Activated CD4-positive, alpha-beta T cell treated with anti-CD3 and anti-CD28 coated beads for 1 hour (primary cell): Measurements from ENCODE around the gene IFT88.

Experiments
- DNase-seq: peaks from one replicate; pipeline ENCODE4 v3.0.0-alpha.2; 2020

Gene IFT88

DNA sequence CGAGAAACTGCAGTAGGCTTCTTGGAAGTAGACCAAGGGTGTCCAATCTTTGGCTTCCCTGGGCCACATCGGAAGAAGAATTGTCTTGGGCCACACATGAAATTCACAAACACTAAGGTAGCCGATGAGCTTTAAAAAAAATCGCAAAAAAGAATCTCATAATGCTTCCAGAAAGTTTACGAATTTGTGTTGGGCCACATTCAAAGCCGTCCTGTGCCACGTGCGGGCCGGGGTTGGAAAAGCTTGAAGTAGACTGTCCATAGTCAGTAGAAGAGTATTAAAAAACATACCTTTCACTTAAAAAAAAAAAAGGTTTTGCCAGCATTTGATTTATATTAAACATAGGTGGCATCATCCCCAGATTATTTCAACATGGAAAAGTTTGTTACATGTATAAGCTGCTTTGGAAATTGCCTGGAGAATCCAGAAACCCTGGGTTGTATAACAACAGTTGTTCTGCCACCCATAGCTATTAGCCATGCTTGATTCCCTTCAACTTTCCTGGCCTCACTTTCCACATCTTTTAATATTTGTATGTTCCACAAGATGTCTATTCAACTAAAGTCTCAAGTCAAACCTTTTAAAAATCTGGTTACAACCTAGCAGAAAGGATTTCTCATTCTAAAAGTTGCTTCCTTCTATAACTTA lies 1.0 kb downstream of the IFT88 start:
- no peak for DNase-seq

- no peak for DNase-seq
These were observed 3.6 kb downstream of the IFT88 start for GRCh38 chr13:20570517-20570916.

DNA sequence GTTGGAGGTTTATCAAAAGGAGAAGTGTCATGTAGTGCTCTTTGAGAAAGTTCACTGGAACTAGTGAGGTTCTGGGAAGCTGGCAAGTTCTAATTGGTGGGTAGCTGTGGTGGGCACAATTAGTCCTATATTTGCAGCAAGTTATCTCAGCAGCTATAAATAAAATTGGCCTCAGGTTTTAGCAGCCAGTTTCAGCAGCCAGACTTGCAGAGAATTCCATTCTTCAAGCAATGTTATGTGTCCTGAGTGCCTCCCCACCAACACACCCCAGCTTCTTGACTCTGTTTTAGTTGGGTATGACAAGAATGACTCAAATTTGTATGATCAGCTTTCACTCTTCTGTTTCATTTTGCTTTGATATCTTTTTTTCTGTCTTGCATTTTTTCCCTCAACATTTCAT lies 4.7 kb downstream of the IFT88 start:
- DNase-seq = no peak

GRCh38 chr13:20573186-20573585 lies 6.2 kb downstream of the IFT88 start:
- no peak for DNase-seq

DNA sequence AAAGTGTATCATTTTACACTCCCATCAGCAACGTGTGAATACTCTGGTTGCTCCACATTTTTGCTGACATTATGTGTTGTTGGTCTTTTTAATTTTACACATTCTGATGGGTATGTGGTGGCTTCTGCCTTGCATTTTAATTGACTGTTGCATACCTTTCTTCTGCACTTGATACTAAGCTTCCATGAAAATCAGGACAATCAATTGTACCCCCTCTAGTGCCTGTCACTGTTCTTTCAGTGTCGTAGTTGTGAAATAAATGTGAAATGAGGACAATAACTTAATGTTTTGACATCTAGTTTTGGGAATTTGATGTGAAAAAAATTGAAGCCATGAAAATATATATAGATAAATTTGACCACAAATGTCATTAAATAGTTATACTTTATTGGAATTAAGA lies 6.7 kb downstream of the IFT88 start:
- no peak for DNase-seq

DNA sequence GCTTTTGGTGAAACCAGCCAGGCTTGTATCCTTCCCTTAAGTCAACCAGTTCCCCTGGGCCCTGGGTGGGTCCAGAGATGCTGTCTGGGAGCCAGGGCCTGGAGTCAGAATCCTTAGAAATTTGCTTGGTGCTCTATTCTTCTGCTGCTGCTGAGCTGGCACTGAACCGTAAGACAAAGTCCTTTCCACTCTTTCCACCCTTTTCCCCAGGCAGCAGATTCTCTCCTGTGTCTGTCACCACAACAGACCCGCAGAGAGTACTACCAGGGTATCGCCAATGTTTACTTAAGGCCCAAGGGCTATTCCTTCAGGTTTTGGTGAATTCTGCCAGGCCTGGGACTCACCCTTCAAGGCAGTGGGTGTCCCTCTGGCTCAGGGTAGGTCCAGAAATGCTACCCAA lies 12.2 kb downstream of the IFT88 start:
- DNase-seq = no peak

DNA sequence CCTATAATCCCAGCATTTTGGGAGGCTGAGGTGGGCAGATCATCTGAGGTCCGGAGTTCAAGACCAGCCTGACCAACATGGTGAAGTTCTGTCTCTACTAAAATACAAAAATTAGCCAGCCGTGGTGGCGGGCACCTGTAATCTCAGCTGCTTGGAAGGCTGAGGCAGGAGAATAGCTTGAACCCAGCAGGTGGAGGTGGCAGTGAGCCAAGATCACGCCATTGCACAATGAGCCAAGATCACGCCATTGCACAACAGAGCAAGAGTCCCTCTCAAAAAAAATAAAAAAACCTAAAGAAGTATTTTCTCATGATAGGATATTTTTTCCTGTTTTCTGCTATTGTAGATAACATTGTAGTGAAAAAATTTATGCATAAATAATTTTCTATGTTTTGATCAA lies 13.3 kb downstream of the IFT88 start:
- DNase-seq = no peak

- no peak for DNase-seq
These were observed 15.1 kb downstream of the IFT88 start for GRCh38 chr13:20582026-20582425.

- DNase-seq = no peak
These were observed 16.9 kb downstream of the IFT88 start for GRCh38 chr13:20583803-20584293.

GRCh38 chr13:20585371-20585770 lies 18.4 kb downstream of the IFT88 start:
- DNase-seq = no peak

- no peak for DNase-seq
These were observed 21.7 kb downstream of the IFT88 start for GRCh38 chr13:20588529-20589110.

DNA sequence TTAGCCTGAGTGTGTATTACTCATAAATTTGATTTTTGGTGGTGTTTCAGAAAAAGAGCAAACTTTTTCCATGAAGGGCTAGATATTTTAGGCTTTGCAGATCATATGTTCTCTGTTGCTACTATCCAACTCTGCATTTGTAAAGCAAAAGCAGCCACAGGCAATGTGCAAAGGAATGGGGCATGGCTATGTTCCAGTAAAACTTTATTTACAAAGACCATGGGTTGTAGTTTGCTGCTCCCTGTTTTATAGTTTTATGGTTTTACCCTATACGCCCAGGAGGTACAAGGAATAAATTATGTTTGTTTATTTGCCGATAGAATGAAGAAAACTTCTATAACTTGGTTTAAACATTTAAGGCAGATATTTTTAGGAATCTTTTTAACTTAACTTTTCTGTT lies 23.6 kb downstream of the IFT88 start:
- DNase-seq = no peak

DNA sequence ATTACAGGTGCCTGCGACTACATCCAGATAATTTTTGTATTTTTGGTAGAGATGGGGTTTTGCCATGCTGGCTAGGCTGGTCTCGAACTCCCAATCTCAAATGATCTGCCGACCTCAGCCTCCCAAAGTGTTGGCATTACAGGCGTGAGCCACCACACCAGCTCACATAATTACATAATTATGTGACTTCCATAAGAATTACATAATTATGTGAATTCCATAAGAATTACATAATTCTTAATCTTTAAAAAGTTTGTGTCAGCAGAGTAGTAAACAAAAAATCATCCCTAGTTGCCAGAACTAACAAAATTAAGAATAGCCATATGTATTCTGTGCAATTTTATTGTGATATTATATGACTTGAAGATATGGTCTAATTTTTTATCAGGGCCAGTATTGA lies 25.6 kb downstream of the IFT88 start:
- DNase-seq = no peak

DNA sequence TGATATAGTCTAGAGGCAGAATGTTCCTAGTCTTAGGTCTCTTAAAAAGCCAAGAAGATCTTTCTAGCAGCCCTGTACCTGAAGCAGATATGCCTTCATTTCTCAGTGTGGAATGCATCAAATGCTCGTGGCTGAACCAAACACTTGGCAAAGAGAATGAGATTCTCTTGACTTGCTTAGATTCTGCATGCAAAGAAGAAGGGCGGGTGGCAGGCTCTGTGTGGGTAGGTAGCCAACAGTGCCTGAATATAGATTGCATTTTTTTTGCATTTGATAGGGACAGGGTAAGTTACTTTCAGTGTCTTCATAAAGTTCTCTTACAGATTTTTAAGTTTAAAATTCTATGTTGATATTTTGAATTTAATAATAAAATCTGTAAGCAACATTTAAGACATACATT lies 27.3 kb downstream of the IFT88 start:
- DNase-seq = no peak

DNA sequence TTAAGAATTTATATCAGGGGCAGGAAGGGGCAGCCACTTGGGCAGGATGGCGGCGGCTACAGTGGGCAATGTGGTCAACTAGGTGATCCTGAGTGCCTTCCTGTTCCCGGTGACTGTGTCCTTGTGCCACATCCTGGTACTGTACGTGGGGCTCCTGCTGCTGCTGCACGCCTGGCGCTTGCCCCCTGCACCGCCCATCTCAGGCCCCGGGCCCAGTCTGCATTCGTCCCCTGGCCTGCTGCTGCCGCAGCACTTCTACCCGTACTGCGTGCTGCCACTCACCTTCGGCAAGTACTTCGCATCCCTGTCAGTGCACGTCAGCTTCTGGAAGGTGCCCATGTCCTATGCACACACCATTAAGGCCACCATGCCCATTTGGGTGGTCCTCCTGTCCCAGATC lies 40.1 kb downstream of the IFT88 start:
- DNase-seq = no peak

GRCh38 chr13:20608438-20609020 lies 41.6 kb downstream of the IFT88 start:
- DNase-seq = no peak

DNA sequence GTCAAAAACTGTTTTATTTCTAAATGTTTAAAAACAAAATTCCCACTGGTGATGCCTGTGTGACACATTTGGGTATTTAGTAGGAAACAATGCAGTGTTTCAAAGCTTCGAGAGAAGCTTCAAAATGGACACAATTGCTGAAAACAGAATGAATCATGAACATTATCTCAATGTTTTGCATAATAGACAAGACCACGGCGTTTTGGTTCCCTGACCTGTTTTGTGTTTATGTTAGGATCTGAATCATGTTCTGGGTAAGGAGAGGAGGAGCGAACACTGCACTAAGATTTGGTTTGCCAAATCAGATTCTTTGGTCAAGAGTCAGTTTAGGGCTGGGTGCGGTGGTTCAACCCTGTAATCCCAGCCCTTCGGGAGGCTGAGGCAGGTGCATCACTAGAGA lies 42.2 kb downstream of the IFT88 start:
- no peak for DNase-seq

DNA sequence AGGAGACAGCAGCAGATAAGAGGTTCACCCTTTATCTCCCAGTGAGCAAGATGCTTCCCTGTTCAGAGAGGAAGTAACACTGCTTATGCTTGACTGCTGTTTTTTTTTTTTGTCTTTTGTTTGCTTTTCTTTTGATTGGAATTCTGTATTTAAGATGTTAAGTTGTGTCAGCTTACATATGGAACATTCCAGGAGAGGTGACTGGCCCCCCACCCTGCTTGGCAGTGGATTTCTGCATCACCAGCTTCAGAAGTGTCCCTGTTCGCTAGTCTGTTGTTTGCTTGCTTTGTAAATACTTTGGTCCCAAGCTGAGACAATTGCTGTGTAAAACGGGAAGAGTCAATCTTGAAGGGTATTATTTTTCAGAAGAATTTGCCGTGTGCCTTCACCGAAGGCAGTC lies 43.0 kb downstream of the IFT88 start:
- no peak for DNase-seq

DNA sequence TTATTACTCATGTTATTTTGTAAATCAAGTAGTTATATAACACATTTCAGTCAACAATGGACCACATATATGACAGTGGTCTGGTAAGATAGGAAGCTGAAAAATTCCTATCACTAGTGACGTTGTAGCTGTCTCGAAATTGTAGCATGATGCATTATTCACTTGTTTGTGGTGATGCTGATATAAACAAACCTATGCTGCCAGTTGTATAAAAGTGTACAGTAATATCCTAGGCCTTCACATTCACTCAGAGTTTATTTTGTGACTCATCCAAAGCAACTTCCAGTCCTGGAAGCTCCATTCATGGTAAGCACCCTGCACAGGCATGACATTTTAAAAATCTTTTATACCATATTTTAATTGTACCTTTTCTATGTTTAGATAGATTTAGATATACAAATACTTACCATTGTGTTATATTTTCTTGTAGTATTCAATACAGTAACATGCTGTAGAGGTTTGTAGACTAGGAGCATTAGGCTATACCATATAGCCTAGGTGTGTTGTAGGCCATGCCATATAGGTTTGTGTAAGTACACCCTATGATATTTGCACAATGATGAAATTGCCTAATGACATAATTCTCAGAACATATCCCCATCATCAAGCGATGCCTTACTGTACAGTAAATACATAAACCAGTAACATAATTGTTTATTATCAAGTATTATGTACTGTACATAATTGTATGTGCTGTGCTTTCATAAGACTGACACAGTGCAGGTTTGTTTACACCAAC lies 49.3 kb downstream of the IFT88 start:
- no peak for DNase-seq

DNA sequence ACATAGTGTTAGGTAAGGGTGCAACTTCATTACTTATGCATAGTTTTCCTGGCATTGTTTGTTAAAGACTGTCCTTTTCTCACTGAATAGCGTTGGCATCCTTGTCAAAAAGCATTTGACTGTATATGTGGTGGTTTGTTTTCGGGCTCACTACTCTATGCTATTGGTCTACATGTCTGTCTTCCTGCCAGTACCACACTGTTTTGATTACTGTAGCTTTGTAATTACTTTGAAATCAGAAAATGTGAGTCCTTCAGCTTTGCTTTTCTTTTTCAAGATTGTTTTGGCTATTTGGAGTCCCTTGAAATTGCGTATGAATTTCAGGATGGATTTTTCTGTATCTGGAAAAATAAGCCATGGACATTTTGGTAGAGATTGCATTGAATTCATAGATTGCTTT lies 56.0 kb downstream of the IFT88 start:
- no peak for DNase-seq

- DNase-seq = no peak
These were observed 57.3 kb downstream of the IFT88 start for GRCh38 chr13:20624213-20624612.

DNA sequence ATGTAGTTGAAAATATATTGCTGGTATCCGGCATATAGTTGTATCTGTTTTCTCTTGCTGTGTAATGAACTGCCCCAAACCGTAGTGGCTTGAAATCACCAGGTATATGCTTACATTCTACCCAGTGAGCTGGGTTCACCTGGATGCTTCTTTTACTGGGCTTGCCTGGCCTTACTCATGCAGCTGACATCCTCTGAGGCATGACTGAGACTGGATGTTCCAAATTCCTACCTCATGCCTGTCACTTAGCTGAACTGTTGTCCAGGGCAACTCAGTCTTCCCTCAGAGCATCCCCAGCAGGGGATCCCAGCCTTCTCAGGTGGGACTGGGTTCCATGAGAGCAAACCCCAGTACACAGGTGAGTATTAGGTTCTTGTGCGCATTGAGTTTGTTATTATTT lies 66.8 kb downstream of the IFT88 start:
- DNase-seq = no peak

DNA sequence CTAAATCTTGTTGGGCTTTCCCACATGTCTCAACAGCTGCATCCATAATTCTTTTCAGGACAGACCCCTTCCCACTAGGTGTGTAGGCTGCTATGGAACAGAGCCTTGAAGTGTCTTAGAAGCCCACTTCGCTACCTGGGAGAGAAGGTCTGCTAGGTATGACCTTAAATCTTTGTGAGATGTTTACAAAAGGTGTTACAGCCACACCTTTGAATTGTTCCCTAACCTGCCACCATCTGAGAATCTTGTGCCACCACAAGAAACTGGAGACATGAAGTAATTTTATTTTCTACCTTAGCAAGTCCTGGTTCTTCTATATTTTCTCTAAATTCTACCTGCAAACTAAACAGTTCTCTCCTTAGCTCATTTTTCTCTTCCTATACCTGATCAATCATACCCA lies 69.1 kb downstream of the IFT88 start:
- no peak for DNase-seq

- DNase-seq = no peak
These were observed 70.9 kb downstream of the IFT88 start for GRCh38 chr13:20637811-20638210.
